HepG2 (cell line): ENCODE results near the gene YIPF4. TPM values are rescaled to one million over a fixed set of nuclear protein-coding genes. Genes with fewer than 3 reads are reported as not detected.

Source experiments
- BRCA1 ChIP-seq: sonication (generic); formaldehyde crosslinking; IDR thresholded peaks from 2 replicates; pipeline ENCODE4 v1.4.0; 2020; ENCODE audit warnings: missing genetic modification reagents
- CHD2 ChIP-seq: IDR thresholded peaks from 2 replicates; pipeline ENCODE4 v1.6.1; 2011; ENCODE audit warnings: low read depth, low read length, improper control_type of control experiment
- ERF ChIP-seq: IDR thresholded peaks from 2 replicates; pipeline ENCODE4 v1.6.1; 2018; ENCODE audit warnings: missing biosample characterization, missing genetic modification reagents
- FLYWCH1 ChIP-seq: sonication (generic); formaldehyde crosslinking; IDR thresholded peaks from 2 replicates; pipeline ENCODE4 v1.8.1; 2023; ENCODE audit warnings: mild to moderate bottlenecking, missing genetic modification reagents
- KLF9 ChIP-seq: IDR thresholded peaks from 2 replicates; pipeline ENCODE4 v1.6.1; 2016; ENCODE audit warnings: low read depth
- NR2F2 ChIP-seq: IDR thresholded peaks from 2 replicates; pipeline ENCODE4 v1.6.1; 2012; ENCODE audit warnings: low read depth, inconsistent platforms, borderline replicate concordance
- SAP130 ChIP-seq: IDR thresholded peaks from 2 replicates; pipeline ENCODE4 v1.6.1; 2016; ENCODE audit warnings: low read depth
- TRAFD1 ChIP-seq: sonication (generic); formaldehyde crosslinking; IDR thresholded peaks from 2 replicates; pipeline ENCODE4 v1.5.1; 2020; ENCODE audit warnings: missing genetic modification reagents, mild to moderate bottlenecking, borderline replicate concordance
- TRIM22 ChIP-seq: fragments of 450-650 bp; IDR thresholded peaks from 2 replicates; pipeline ENCODE4 v1.6.1; 2017
- ZNF205 ChIP-seq: IDR thresholded peaks from 2 replicates; pipeline ENCODE4 v1.6.1; 2018; ENCODE audit warnings: missing biosample characterization, missing genetic modification reagents
- ZNF256 ChIP-seq: sonication (generic); formaldehyde crosslinking; conservative IDR thresholded peaks from 2 replicates; pipeline ENCODE4 v1.4.0; 2020; ENCODE audit warnings: missing genetic modification reagents
- ZNF629 ChIP-seq: sonication (generic); formaldehyde crosslinking; conservative IDR thresholded peaks from 2 replicates; pipeline ENCODE4 v1.5.0; 2020; ENCODE audit warnings: missing genetic modification reagents
- ZNF724P ChIP-seq: sonication (generic); formaldehyde crosslinking; IDR thresholded peaks from 2 replicates; pipeline ENCODE4 v1.8.0; 2022; ENCODE audit warnings: missing genetic modification reagents, borderline replicate concordance
- ZNF839 ChIP-seq: sonication (generic); formaldehyde crosslinking; IDR thresholded peaks from 2 replicates; pipeline ENCODE4 v1.4.0; 2020; ENCODE audit warnings: missing genetic modification reagents, mild to moderate bottlenecking, borderline replicate concordance
- ZSCAN29 ChIP-seq: sonication (generic); formaldehyde crosslinking; conservative IDR thresholded peaks from 2 replicates; pipeline ENCODE4 v1.4.0; 2020; ENCODE audit warnings: mild to moderate bottlenecking, missing genetic modification reagents
- polyA plus RNA-seq, 8 experiments: library from polyadenylated mRNA; depleted of rRNA in 3 of 8; stranded (reverse) in 7 of 8; unstranded in 1 of 8; fragments of >200 nt; fragmentation: Illumina TruSeq in 4 of 8; extraction: Trizol in 4 of 8; gene quantifications; 2 replicates each; pipeline versions ENCODE4 v1.2.1 to v1.2.3, GENCODE V29; 2011 to 2016; ENCODE audit warnings: low read depth in 4 of 8, missing spikeins in 1 of 8, mixed read lengths in 1 of 8; ENCODE audit not compliant: insufficient read depth in 1 of 8
- total RNA-seq, 5 experiments: library from RNA; depleted of rRNA; stranded (reverse); fragments of >200 nt; fragmentation: Illumina TruSeq; extraction: Trizol; gene quantifications; 2 replicates each; pipeline ENCODE4 v1.2.3, GENCODE V29; 2016; ENCODE audit warnings: low read depth in 1 of 5
- TF ChIP-seq, protein P1 (sequence below): fragments of 450-650 bp; IDR thresholded peaks from 2 replicates; pipeline ENCODE4 v1.6.1; 2016
- TF ChIP-seq, protein P2 (sequence below): sonication (generic); formaldehyde crosslinking; conservative IDR thresholded peaks from 2 replicates; pipeline ENCODE4 v1.8.0; 2022; ENCODE audit warnings: low read depth, missing genetic modification reagents
- TF ChIP-seq, protein P3 (sequence below): sonication (generic); formaldehyde crosslinking; IDR thresholded peaks from 2 replicates; pipeline ENCODE4 v1.4.0; 2020; ENCODE audit warnings: missing genetic modification reagents, borderline replicate concordance

The YIPF4 gene
- total and polyA plus RNA-seq, 2 of the 13 experiments (the other 11 are each of a cell fraction or from before 2014, with no cell fraction given): 19.0 to 43.9 TPM

DNA sequence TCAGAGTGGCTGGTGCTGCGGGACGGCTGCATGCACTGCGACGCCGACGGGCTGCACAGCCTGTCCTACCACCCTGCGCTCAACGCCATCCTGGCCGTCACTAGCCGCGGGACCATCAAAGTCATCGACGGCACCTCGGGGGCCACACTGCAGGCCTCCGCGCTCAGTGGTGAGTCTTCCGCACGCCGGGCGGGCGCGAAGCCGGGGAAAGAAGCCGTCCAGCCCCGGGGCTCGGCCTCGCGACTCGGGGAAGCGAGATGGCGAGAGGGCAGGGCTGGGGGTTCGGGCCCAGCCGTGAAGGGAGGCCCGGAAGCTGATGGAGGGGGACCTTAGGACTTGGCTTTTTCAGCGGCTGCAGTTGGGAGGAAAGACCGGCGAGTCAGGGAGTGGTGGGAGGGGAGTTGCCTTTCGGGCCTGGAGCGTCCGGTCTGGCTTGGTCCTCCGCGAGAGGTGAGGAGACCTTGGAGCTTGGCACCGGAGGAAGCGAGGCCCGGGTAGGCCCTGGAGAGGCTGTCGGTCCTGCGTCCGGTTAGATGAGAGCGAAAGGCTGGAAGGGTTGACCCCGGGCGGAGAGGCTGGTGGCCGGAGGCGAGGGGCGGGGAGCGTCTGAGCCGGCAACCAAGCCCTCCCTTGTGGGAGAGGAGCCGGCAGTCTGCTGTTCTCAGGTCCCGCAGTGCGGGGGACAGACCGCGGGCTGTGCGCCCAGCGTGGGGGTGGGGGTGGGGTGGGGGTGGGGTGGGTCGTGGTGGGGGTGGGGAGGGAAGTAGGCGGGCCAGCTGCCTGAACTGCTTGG is 79.8 kb downstream of the YIPF4 start (continued):
- TF ChIP-seq, protein P1, sequence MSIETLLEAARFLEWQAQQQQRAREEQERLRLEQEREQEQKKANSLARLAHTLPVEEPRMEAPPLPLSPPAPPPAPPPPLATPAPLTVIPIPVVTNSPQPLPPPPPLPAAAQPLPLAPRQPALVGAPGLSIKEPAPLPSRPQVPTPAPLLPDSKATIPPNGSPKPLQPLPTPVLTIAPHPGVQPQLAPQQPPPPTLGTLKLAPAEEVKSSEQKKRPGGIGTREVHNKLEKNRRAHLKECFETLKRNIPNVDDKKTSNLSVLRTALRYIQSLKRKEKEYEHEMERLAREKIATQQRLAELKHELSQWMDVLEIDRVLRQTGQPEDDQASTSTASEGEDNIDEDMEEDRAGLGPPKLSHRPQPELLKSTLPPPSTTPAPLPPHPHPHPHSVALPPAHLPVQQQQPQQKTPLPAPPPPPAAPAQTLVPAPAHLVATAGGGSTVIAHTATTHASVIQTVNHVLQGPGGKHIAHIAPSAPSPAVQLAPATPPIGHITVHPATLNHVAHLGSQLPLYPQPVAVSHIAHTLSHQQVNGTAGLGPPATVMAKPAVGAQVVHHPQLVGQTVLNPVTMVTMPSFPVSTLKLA: no peak
- TF ChIP-seq ZNF839 (no peak), ZNF256 (no peak; the same call in 1 of the 2 replicates), ERF (CRISPR knock-in tag) (no peak), ZNF205 (no peak; the same call in 1 of the 2 replicates), ZNF629 (CRISPR knock-in tag) (no peak), FLYWCH1 (CRISPR knock-in tag) (no peak; the same call in 1 of the 2 replicates), SAP130 (0 out of 2 replicates have a peak, but pooled peaks have one; percentile 7), TRAFD1 (CRISPR knock-in tag) (0 out of 2 replicates have a peak, but pooled peaks have one; percentile 1), ZSCAN29 (CRISPR knock-in tag) (peak; percentile 82; the same call in 1 of the 2 replicates), TRIM22 (no peak), BRCA1 (CRISPR knock-in tag) (no peak; the same call in 1 of the 2 replicates), NR2F2 (no peak), ZNF724P (CRISPR knock-in tag) (no peak), CHD2 (no peak), KLF9 (CRISPR knock-in tag) (no peak)
- TF ChIP-seq, protein P2, sequence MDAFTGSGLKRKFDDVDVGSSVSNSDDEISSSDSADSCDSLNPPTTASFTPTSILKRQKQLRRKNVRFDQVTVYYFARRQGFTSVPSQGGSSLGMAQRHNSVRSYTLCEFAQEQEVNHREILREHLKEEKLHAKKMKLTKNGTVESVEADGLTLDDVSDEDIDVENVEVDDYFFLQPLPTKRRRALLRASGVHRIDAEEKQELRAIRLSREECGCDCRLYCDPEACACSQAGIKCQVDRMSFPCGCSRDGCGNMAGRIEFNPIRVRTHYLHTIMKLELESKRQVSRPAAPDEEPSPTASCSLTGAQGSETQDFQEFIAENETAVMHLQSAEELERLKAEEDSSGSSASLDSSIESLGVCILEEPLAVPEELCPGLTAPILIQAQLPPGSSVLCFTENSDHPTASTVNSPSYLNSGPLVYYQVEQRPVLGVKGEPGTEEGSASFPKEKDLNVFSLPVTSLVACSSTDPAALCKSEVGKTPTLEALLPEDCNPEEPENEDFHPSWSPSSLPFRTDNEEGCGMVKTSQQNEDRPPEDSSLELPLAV (CRISPR knock-in tag): no peak
- TF ChIP-seq, protein P3, sequence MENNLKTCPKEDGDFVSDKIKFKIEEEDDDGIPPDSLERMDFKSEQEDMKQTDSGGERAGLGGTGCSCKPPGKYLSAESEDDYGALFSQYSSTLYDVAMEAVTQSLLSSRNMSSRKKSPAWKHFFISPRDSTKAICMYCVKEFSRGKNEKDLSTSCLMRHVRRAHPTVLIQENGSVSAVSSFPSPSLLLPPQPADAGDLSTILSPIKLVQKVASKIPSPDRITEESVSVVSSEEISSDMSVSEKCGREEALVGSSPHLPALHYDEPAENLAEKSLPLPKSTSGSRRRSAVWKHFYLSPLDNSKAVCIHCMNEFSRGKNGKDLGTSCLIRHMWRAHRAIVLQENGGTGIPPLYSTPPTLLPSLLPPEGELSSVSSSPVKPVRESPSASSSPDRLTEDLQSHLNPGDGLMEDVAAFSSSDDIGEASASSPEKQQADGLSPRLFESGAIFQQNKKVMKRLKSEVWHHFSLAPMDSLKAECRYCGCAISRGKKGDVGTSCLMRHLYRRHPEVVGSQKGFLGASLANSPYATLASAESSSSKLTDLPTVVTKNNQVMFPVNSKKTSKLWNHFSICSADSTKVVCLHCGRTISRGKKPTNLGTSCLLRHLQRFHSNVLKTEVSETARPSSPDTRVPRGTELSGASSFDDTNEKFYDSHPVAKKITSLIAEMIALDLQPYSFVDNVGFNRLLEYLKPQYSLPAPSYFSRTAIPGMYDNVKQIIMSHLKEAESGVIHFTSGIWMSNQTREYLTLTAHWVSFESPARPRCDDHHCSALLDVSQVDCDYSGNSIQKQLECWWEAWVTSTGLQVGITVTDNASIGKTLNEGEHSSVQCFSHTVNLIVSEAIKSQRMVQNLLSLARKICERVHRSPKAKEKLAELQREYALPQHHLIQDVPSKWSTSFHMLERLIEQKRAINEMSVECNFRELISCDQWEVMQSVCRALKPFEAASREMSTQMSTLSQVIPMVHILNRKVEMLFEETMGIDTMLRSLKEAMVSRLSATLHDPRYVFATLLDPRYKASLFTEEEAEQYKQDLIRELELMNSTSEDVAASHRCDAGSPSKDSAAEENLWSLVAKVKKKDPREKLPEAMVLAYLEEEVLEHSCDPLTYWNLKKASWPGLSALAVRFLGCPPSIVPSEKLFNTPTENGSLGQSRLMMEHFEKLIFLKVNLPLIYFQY: no peak; the same call in 1 of the 2 replicates
